Suprapubic skin (tissue), 4 donors: ENCODE results near the gene PLXND1. TPM values are rescaled to one million over a fixed set of nuclear protein-coding genes. Genes with fewer than 3 reads are reported as not detected.

Experiments
- DNase-seq, 2 donors: peaks; one replicate each; pipeline ENCODE4 v3.0.0-alpha.2; 2019; ENCODE audit warnings: low spot score in 2 of 2
- H3K27ac ChIP-seq: fragments of 200-600 bp; sonication (generic); one replicate; pipeline ENCODE4 v1.5.1; 2019
- H3K27me3 ChIP-seq: fragments of 200-600 bp; sonication (generic); one replicate; pipeline ENCODE4 v1.5.1; 2019
- H3K36me3 ChIP-seq: fragments of 200-600 bp; sonication (generic); one replicate; pipeline ENCODE4 v1.5.1; 2019
- H3K4me1 ChIP-seq: fragments of 200-600 bp; sonication (generic); one replicate; pipeline ENCODE4 v1.5.1; 2019
- H3K4me3 ChIP-seq: fragments of 200-600 bp; sonication (generic); one replicate; pipeline ENCODE4 v1.5.1; 2019; ENCODE audit warnings: mild to moderate bottlenecking
- H3K9me3 ChIP-seq: fragments of 200-600 bp; sonication (generic); one replicate; pipeline ENCODE4 v1.5.1; 2019
- CTCF ChIP-seq, 2 donors: fragments of 200-600 bp in 1 of 2; fragments of 450-650 bp in 1 of 2; sonication (generic) in 1 of 2; IDR thresholded peaks; one replicate each; pipeline ENCODE4 v1.5.1; 2016 to 2019; ENCODE audit warnings: antibody characterized with exemption in 2 of 2, mild to moderate bottlenecking in 1 of 2, moderate library complexity in 1 of 2
- EP300 ChIP-seq: sonication (generic); formaldehyde crosslinking; IDR thresholded peaks from one replicate; pipeline ENCODE4 v1.6.1; 2017; ENCODE audit warnings: antibody characterized with exemption
- POLR2A ChIP-seq, 2 donors: fragments of 450-650 bp; IDR thresholded peaks; one replicate each; pipeline ENCODE4 v1.6.1; 2017; ENCODE audit warnings: antibody characterized with exemption in 2 of 2, mild to moderate bottlenecking in 2 of 2, moderate library complexity in 2 of 2
- POLR2AphosphoS5 ChIP-seq, 3 donors: sonication (generic); formaldehyde crosslinking; IDR thresholded peaks; one replicate each; pipeline ENCODE4 v1.6.1; 2017; ENCODE audit warnings: antibody characterized with exemption in 3 of 3
- WGBS: methylation state at CpG from one replicate; pipeline ENCODE4 v1.1.5; 2018; 5-methylcytosine and 5-hydroxymethylcytosine counted together
- total RNA-seq, 4 donors: library from RNA; depleted of rRNA; stranded (reverse); fragments of >200 nt; gene quantifications; one replicate each; pipeline ENCODE4 v1.1.0, GENCODE V29; 2016

The PLXND1 gene
- total RNA-seq, 4 donors from 2014 or later, result 19.0 to 51.0 (median 30.8) TPM

- 62% methylated on average over 19 of the region's 19 CpGs for WGBS
- no peaks in the 10 kb centered on the region for H3K36me3 ChIP-seq
- H3K9me3 ChIP-seq, result no peaks in the 10 kb centered on the region
- no peak for DNase-seq
- no peaks in the 10 kb centered on the region for H3K27me3 ChIP-seq
- H3K27ac ChIP-seq, result peak overlapping the region; percentile 91
- peak overlapping the region; percentile 4 for H3K4me3 ChIP-seq
- peaks cover 86% of the 10 kb centered on the region for H3K4me1 ChIP-seq
- TF ChIP-seq POLR2AphosphoS5 (IDR thresholded peaks at IDR 0.05) (no peak), POLR2A (IDR thresholded peaks at IDR 0.05) (no peak), CTCF (IDR thresholded peaks at IDR 0.05) (no peak), EP300 (no peak)
Measured at GRCh38 chr3:129599073-129599472, 7.4 kb downstream of the PLXND1 start.

GRCh38 chr3:129598484-129598883 lies 8.0 kb downstream of the PLXND1 start:
- Histone ChIP-seq H3K4me1 (peaks cover 88% of the 10 kb centered on the region), H3K27ac (peak overlapping the region; percentile 91), H3K36me3 (no peaks in the 10 kb centered on the region), H3K9me3 (no peaks in the 10 kb centered on the region), H3K4me3 (no peak overlapping the region), H3K27me3 (no peaks in the 10 kb centered on the region)
- DNase-seq, result no peak
- no peak for TF ChIP-seq CTCF (IDR thresholded peaks at IDR 0.05)
- TF ChIP-seq EP300, result no peak
- TF ChIP-seq POLR2A (IDR thresholded peaks at IDR 0.05), result no peak
- TF ChIP-seq POLR2AphosphoS5 (IDR thresholded peaks at IDR 0.05), result no peak
- WGBS, result 58% methylated on average over 4 of the region's 11 CpGs

- H3K4me1 ChIP-seq, result peaks cover 88% of the 10 kb centered on the region
- peak overlapping the region; percentile 4 for H3K4me3 ChIP-seq
- H3K27ac ChIP-seq, result peak overlapping the region; percentile 91
Measured at GRCh38 chr3:129598000-129598381, 8.5 kb downstream of the PLXND1 start.

GRCh38 chr3:129597087-129597999 lies 9.1 kb downstream of the PLXND1 start:
- 48% methylated on average over 23 of the region's 31 CpGs for WGBS
- Histone ChIP-seq H3K27ac (peak overlapping the region; percentile 91), H3K36me3 (no peaks in the 10 kb centered on the region), H3K4me3 (peak overlapping the region; percentile 4), H3K27me3 (no peaks in the 10 kb centered on the region), H3K4me1 (peaks cover 86% of the 10 kb centered on the region), H3K9me3 (no peaks in the 10 kb centered on the region)
- no peak for TF ChIP-seq EP300
- no peak for TF ChIP-seq CTCF (IDR thresholded peaks at IDR 0.05)
- TF ChIP-seq POLR2AphosphoS5 (IDR thresholded peaks at IDR 0.05), result no peak
- no peak for TF ChIP-seq POLR2A (IDR thresholded peaks at IDR 0.05)
- DNase-seq, result no peak

More at GRCh38 chr3:129598000-129598381, 8.5 kb downstream of the PLXND1 start:
- Histone ChIP-seq H3K27me3 (no peaks in the 10 kb centered on the region), H3K36me3 (no peaks in the 10 kb centered on the region), H3K9me3 (no peaks in the 10 kb centered on the region)
- TF ChIP-seq POLR2AphosphoS5 (IDR thresholded peaks at IDR 0.05), result no peak
- WGBS, result 52% methylated on average over 4 of the region's 5 CpGs
- no peak for DNase-seq

- peak in 2 of 3 donors; percentile 37 to 45 for TF ChIP-seq POLR2AphosphoS5 (IDR thresholded peaks at IDR 0.05)
- no peak for TF ChIP-seq EP300
- peak in 1 of 2 donors; percentile 12 for TF ChIP-seq POLR2A (IDR thresholded peaks at IDR 0.05)
- no peak for TF ChIP-seq CTCF (IDR thresholded peaks at IDR 0.05)
- WGBS, result 52% methylated on average over 18 of the region's 27 CpGs
- H3K27me3 ChIP-seq, result no peaks in the 10 kb centered on the region
- no peaks in the 10 kb centered on the region for H3K9me3 ChIP-seq
- peaks cover 86% of the 10 kb centered on the region for H3K4me1 ChIP-seq
- no peaks in the 10 kb centered on the region for H3K36me3 ChIP-seq
- H3K4me3 ChIP-seq, result peak overlapping the region; percentile 4
- H3K27ac ChIP-seq, result peak overlapping the region; percentile 91
- peak; percentile 92 to 94 for DNase-seq
Measured at GRCh38 chr3:129596194-129597086, 10.0 kb downstream of the PLXND1 start.
